Heart left ventricle (tissue), 16 donors: ENCODE results near the gene HID1. TPM values are rescaled to one million over a fixed set of nuclear protein-coding genes. Genes with fewer than 3 reads are reported as not detected.

Experiments used
- ATAC-seq, 4 donors: fragments of 200-7000 bp; cut with Tn5 transposase; one replicate each; pipeline ENCODE4 v1.9.1; 2020 to 2022; ENCODE audit warnings: moderate library complexity in 4 of 4, mild to moderate bottlenecking in 3 of 4, moderate number of reproducible peaks in 1 of 4
- DNase-seq, 5 donors: peaks; one replicate each; pipeline ENCODE4 v3.0.0-alpha.2; 2020
- H3K27ac ChIP-seq, 12 donors: fragments of 200-600 bp; sonication (generic) in 4 of 12; one replicate each; pipeline versions ENCODE4 v1.5.0 to v1.8.0; 2016 to 2022; ENCODE audit warnings: mild to moderate bottlenecking in 2 of 12
- H3K27me3 ChIP-seq, 9 donors: fragments of 200-600 bp; sonication (generic) in 2 of 9; one replicate each; pipeline versions ENCODE4 v1.5.1 to v1.8.0; 2016 to 2022; ENCODE audit warnings: mild to moderate bottlenecking in 3 of 9
- H3K36me3 ChIP-seq, 9 donors: fragments of 200-600 bp; sonication (generic) in 2 of 9; one replicate each; pipeline versions ENCODE4 v1.5.0 to v1.8.0; 2018 to 2022; ENCODE audit warnings: mild to moderate bottlenecking in 2 of 9
- H3K4me1 ChIP-seq, 12 donors: fragments of 200-600 bp; sonication (generic) in 4 of 12; one replicate each; pipeline versions ENCODE4 v1.5.0 to v1.8.0; 2016 to 2022; ENCODE audit warnings: mild to moderate bottlenecking in 3 of 12
- H3K4me3 ChIP-seq, 12 donors: fragments of 200-600 bp; sonication (generic) in 4 of 12; one replicate each; pipeline versions ENCODE4 v1.5.0 to v1.8.0; 2017 to 2022; ENCODE audit warnings: mild to moderate bottlenecking in 9 of 12, moderate library complexity in 4 of 12
- H3K9me3 ChIP-seq, 12 donors: fragments of 200-600 bp; sonication (generic) in 4 of 12; one replicate each; pipeline versions ENCODE4 v1.5.0 to v1.8.0; 2016 to 2022; ENCODE audit warnings: mild to moderate bottlenecking in 1 of 12
- CTCF ChIP-seq, 12 donors: fragments of 200-600 bp; sonication (generic) in 4 of 12; IDR thresholded peaks; one replicate each; pipeline versions ENCODE4 v1.5.0 to v1.8.0; 2018 to 2022; ENCODE audit warnings: antibody characterized with exemption in 12 of 12, mild to moderate bottlenecking in 5 of 12
- POLR2A ChIP-seq, 2 donors: fragments of 450-650 bp; IDR thresholded peaks; one replicate each; pipeline ENCODE4 v1.6.1; 2017; ENCODE audit warnings: antibody characterized with exemption in 2 of 2, mild to moderate bottlenecking in 2 of 2, moderate library complexity in 2 of 2
- WGBS, 4 donors: extraction: QIAGEN DNeasy Blood & Tissue Kit in 2 of 4; methylation state at CpG; one replicate each; pipeline versions ENCODE4 v1.1.5 to v1.1.7; 2013 to 2018; 5-methylcytosine and 5-hydroxymethylcytosine counted together
- intact Hi-C, 10 donors: fragments of 100-400 bp; cut with DNase I; formaldehyde crosslinking; loops; one replicate each; pipeline versions ENCODE4 v1.11.1 to v1.14.2; 2022
- polyA plus RNA-seq, 2 donors: library from polyadenylated mRNA; stranded (reverse); fragments of 200-250 nt; gene quantifications; one replicate each; pipeline ENCODE4 v1.2.3, GENCODE V29; 2013
- total RNA-seq, 9 donors: library from RNA; depleted of rRNA in 2 of 9; stranded (reverse); fragments of >200 nt in 2 of 9; fragmentation: NEBNext Ultra II Directional in 3 of 9; extraction: Animal tissue kit (Norgen Biotek cat#: 25700) in 3 of 9; gene quantifications; one replicate each; pipeline versions ENCODE4 v1.1.0 to v1.2.4, GENCODE V29; 2016 to 2023
- donor health status: ischemic (EF 13 %, LVEDD 7.1; RV severe dilation, severe dysfunction).
- donor health status: healthy with polysubstance abuse.
- donor health status: DM: no; HTN: yes; CAD: no.
- donor health status: DM: no; HTN: no; CAD: no.
- donor health status: ischemic (EF 25% LVEDD 6.9; RV normal size, moderate dysfunction).
- donor health status: ischemic (EF 25% LVEDD 5.7; RV mildly dilated, moderate dysfunction).
- donor health status: healthy.
- donor health status: DM: yes; HTN: yes; CAD: no.
- donor health status: ischemic (EF 35%, LVEDD 5.7; RV mildly dilated, moderate dysfunction).
- donor health status: nonischemic (EF 11% LVEDD 7.7; RV severe dilation, severe dysfunction).
- donor health status: DM: yes; HTN: yes; CAD: no.
- donor health status: PGD.
- donor health status: ischemic (EF 29% LVEDD 5.4; RV normal size, mild dysfunction).
- donor health status: nonischemic (EF 23%, LVEDD 6.1; RV moderate dilation, normal function).

Gene HID1
- total and polyA plus RNA-seq, 11 donors, result 5.7 to 15.7 (median 9.8) TPM

- DNase-seq (peak in 1 of 5 donors; percentile 18), ATAC-seq (no peak)
- H3K36me3 ChIP-seq, result no peaks in the 10 kb centered on the region
- 48 to 51% (median 48%) methylated on average over 11 of the region's 11 CpGs for WGBS, 4 donors
- H3K4me1 ChIP-seq, result peaks cover 0 to 12% (median 0%) of the 10 kb centered on the region in 12 donors
- no peak overlapping the region for H3K27ac ChIP-seq
- intact Hi-C loops, result no loop called here
- TF ChIP-seq CTCF (IDR thresholded peaks at IDR 0.05), result no peak
- TF ChIP-seq POLR2A (IDR thresholded peaks at IDR 0.05), result no peak
- H3K4me3 ChIP-seq, result no peak overlapping the region
- no peaks in the 10 kb centered on the region for H3K9me3 ChIP-seq
- peaks cover 27 to 81% (median 50%) of the 10 kb centered on the region in 9 donors for H3K27me3 ChIP-seq
Measured at GRCh38 chr17:74937064-74938051, 35.2 kb downstream of the HID1 start.

- DNase-seq (no peak), ATAC-seq (no peak)
- Histone ChIP-seq H3K27ac (no peak overlapping the region), H3K4me3 (peak overlapping the region in 1 of 12 donors; percentile 4), H3K36me3 (no peaks in the 10 kb centered on the region), H3K27me3 (peaks cover 27 to 82% (median 50%) of the 10 kb centered on the region in 9 donors), H3K4me1 (peaks cover 0 to 12% (median 0%) of the 10 kb centered on the region in 12 donors), H3K9me3 (no peaks in the 10 kb centered on the region)
- WGBS, 4 donors, result 15 to 21% (median 18%) methylated on average over 10 to 12 of the region's 12 CpGs
- intact Hi-C loops, result no loop called here
- no peak for TF ChIP-seq CTCF (IDR thresholded peaks at IDR 0.05)
- no peak for TF ChIP-seq POLR2A (IDR thresholded peaks at IDR 0.05)
Measured at GRCh38 chr17:74936470-74936799, 36.1 kb downstream of the HID1 start.

GRCh38 chr17:74935585-74936469, 36.7 kb downstream of the HID1 start, which contains the start of gene OTOP3:
Gene OTOP3 (plus strand): TSS chr17:74935898. CDS start chr17:74935922, 24 bp downstream.
- DNase-seq, result peak in 1 of 5 donors; percentile 40
- Histone ChIP-seq H3K36me3 (no peaks in the 10 kb centered on the region), H3K9me3 (no peaks in the 10 kb centered on the region), H3K4me3 (peak within 1 kb of the TSS in 1 of 12 donors; percentile 4), H3K4me1 (peaks cover 0 to 12% (median 0%) of the 10 kb centered on the region in 12 donors), H3K27me3 (peaks cover 27 to 81% (median 50%) of the 10 kb centered on the region in 9 donors), H3K27ac (no peak within 1 kb of the TSS)
- WGBS, 4 donors, result 2 to 4% (median 4%) methylated on average over 11 to 78 of the region's 78 CpGs
- TF ChIP-seq CTCF (IDR thresholded peaks at IDR 0.05) (no peak), POLR2A (IDR thresholded peaks at IDR 0.05) (no peak)
- intact Hi-C loops, result no loop called here
- ATAC-seq, result no peak
